ENCODE measurements around the gene TGFB1I1. TPM values are rescaled to one million over a fixed set of nuclear protein-coding genes. Genes with fewer than 3 reads are reported as not detected.

TGFB1I1 gene
- total and polyA plus RNA-seq, 2 donors (not counting 3 experiments of a cell fraction or from before 2014, with no cell fraction given), result 73.7 to 115 TPM

GRCh38 chr16:31451681-31452351 lies 20.1 kb upstream of the TGFB1I1 start:
- Histone ChIP-seq H3K27me3 (ENCODE audit: control insufficient read depth in 2 of 2, insufficient read depth in 2 of 2, low read length in 2 of 2) (no peaks in the 10 kb centered on the region), H3K9me1 (replicated peaks; ENCODE audit: control insufficient read depth, extremely low read depth, insufficient read depth, low read length) (no peaks in the 10 kb centered on the region), H3K79me2 (ENCODE audit: control insufficient read depth, insufficient read depth, low read length) (peaks cover 16% of the 10 kb centered on the region), H3K36me3 (ENCODE audit: control insufficient read depth in 2 of 2, extremely low read depth in 1 of 2, insufficient read depth in 2 of 2, low read length in 2 of 2) (no peaks in the 10 kb centered on the region), H4K20me1 (replicated peaks; ENCODE audit: control insufficient read depth, extremely low read depth, insufficient read depth, low read length) (no peaks in the 10 kb centered on the region), H2AFZ (ENCODE audit: low read depth, low read length) (no peak overlapping the region), H3K9me3 (replicated peaks; ENCODE audit: control insufficient read depth, insufficient read depth, low read length) (no peaks in the 10 kb centered on the region), H3K4me2 (ENCODE audit: insufficient read depth, low read length) (no peak overlapping the region), H3K4me3 (replicated peaks in 1 of 3; ENCODE audit: insufficient read depth in 1 of 3, low read depth in 1 of 3, low read length in 3 of 3) (no peak overlapping the region), H3K9ac (replicated peaks; ENCODE audit: extremely low read depth, insufficient read depth, low read length) (no peak overlapping the region), H3K27ac (ENCODE audit: insufficient read depth, low read depth, low read length) (no peak overlapping the region), H3K4me1 (ENCODE audit: control insufficient read depth, extremely low read depth, insufficient read depth, low read length) (peaks cover 17% of the 10 kb centered on the region)
- no TSS peak for BruUV-seq (replicated peaks)
- dilution Hi-C loops (cut with MboI; ENCODE audit: extremely low pct_ligation_motif_present, low sequenced_read_pairs) (no loop called here), intact Hi-C loops (cut with micrococcal nuclease) (no loop called here)
- TF ChIP-seq EZH2 (IDR thresholded peaks at IDR 0.05; ENCODE audit: borderline replicate concordance, low read depth, low read length, severe bottlenecking) (no peak), GATA2 (IDR thresholded peaks at IDR 0.05; ENCODE audit: insufficient read depth, insufficient read length, low read depth, low read length) (peak; percentile 45)
- TF ChIP-seq, protein P1, sequence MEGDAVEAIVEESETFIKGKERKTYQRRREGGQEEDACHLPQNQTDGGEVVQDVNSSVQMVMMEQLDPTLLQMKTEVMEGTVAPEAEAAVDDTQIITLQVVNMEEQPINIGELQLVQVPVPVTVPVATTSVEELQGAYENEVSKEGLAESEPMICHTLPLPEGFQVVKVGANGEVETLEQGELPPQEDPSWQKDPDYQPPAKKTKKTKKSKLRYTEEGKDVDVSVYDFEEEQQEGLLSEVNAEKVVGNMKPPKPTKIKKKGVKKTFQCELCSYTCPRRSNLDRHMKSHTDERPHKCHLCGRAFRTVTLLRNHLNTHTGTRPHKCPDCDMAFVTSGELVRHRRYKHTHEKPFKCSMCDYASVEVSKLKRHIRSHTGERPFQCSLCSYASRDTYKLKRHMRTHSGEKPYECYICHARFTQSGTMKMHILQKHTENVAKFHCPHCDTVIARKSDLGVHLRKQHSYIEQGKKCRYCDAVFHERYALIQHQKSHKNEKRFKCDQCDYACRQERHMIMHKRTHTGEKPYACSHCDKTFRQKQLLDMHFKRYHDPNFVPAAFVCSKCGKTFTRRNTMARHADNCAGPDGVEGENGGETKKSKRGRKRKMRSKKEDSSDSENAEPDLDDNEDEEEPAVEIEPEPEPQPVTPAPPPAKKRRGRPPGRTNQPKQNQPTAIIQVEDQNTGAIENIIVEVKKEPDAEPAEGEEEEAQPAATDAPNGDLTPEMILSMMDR (IDR thresholded peaks at IDR 0.05; ENCODE audit: extremely low read depth in 1 of 2, insufficient read depth in 1 of 2, low read depth in 1 of 2, low read length in 2 of 2), result peak; percentile 46 to 69
- ChIA-PET POLR2A (interaction anchor here (1.8 kb wide), 1 partner anchor 9 kb away, joined by 5 read pairs; the partner anchor contains the start of gene ZNF843), CTCF (interaction anchor here (0.7 to 3.1 kb wide), 15 partner anchors 9 to 498 kb away, joined by 3 to 39 read pairs (median 3); partner anchors contain the start of genes FUS, HSD3B7, KAT8 and ZNF843)
- FAIRE-seq, result peak; percentile 82
- DNase-seq (ENCODE audit: low read depth, low spot score), result peak; percentile 56
